HG03196 (cell line): ENCODE results near the gene MYO15A.
"Not testable (repeated sequence)": the region's sequence is repeated elsewhere in the genome, so short reads cannot be mapped to it uniquely, and the experiment has no call there.

ENCODE experiments used
- ATAC-seq: cut with Tn5 transposase; IDR thresholded peaks from one replicate; pipeline ENCODE4 v1.9.1; 2021; ENCODE audit not compliant: unreplicated experiment

MYO15A gene

DNA sequence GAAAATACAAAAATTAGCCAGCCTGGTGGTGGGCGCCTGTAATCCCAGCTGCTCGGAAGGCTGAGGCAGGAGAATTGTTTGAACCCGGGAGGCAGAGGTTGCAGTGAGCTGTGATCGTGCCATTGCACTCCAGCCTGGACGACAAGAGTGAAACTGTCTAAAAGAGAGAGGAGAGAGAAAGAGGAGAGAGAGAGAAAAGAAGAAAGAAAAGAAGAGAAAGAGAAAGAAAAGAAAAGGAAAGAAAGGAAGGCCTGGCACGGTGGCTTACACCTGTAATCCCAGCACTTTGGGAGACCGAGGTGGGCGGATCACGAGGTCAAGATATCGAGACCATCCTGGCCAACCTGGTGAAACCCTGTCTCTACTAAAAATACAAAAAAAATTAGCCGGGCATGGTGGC is 108.3 kb downstream of the MYO15A start:
- not testable (repeated sequence) for ATAC-seq

DNA sequence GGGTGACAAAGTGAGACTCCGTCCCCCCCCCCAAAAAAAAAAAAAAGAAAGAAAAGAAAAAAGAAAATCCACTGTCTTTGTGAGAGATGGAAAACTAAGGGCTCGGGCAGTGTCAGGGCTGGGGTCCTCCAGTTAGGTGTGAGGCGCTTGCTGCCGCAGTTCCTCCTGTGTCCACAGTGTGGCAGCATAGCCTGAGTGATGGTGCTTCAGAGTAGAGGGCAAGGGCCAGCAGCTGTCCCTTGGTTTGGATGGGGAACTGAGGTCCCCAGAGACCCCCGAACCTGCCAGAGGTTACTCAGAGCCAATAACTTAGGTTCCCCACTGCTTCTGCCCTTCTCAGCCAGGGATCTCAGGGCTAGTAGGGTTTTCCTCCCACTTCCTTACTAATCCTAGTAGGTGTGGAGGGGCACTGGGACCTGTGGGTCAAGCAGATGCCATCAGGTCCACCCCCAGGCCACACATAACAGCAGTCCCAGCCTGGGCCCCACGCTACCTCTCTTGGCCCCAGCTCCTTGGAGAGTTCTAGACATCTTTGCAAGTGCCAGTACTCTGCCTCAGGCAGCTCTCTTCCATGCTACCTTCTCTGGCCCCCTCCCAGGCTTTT is 109.0 kb downstream of the MYO15A start:
- ATAC-seq, result no peak

DNA sequence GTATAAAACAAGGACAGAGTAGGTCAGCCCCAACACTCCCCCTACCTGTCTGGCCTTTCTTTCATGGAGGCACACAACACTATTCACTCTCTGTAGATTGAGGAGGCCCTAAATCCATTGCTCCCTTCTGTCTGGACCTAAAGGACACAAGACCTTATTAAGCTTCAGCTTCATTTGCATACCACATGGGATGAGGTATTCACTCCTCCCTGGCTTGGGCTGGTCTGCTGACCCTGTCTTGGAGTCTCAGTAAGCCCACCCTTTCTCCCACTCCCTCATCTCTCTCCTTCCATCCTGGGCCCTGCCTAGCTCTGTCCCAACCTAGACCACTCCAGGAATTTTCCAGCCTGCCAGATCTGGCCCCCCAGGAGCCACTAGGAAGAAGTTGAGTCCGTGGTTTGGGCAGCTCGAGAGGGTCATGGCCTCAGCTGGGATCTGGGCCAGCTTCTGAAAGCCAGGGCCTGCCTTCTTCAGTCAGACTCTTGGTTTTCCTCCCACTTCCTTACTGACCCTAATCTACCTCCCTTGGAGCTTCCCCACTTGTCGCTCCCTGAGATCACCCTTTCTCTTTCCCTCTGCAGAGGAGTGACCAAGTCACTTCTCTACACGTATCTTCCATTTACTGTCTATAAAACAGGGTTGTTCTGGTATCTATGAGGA is 110.3 kb downstream of the MYO15A start:
- no peak for ATAC-seq

DNA sequence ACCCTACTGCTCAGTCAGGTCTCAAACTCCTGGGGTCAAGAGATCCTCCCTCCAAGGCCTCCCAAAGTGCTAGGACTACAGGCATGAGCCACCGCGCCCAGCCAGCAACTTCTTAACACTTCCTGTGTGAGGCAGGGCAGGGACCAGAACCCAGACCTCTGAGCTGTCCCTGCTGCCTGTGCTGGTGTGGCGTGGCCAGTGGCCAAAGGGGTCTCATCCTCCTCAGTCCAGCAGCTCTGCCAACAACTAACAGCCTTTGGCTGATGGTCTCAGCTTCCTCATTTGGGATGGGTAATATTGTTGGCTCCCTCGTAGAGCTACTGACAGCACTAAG is 115.5 kb downstream of the MYO15A start:
- no peak for ATAC-seq

DNA sequence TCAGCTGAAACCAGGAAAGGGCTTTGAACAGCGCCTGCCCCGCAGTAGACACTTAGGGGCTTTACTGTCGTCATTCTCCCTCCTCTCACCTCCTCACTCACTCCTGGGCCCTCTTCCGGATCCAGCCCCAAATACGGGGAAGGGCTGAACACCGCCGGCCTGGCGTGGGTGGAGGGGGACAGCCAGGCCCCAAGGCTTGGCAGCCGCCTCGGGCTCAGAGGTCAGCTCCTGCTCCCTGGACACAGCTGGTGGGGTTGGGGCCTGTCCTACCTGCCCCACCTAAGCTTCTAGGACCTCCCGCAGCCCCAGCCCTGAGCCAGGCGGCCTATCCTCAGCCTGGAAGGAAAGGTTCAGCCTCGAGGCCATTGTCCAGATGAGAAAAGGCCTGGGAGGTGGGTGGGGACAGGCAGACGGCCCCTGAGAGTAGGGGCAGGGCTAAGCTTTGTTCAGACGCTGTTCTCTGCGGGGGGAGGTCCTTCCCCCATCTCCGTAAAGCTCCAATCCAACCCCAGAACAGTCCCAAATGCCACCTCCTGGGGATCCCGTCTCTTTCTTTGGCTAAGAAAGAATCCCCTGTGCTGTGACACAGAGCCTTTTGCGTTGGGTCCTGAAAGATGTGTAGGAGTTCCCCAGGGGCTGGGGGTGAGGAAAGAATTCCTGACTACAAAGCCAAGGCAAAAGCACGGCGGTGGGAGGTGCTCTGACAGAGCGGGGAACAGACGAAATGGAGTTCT is 116.0 kb downstream of the MYO15A start:
- no peak for ATAC-seq

DNA sequence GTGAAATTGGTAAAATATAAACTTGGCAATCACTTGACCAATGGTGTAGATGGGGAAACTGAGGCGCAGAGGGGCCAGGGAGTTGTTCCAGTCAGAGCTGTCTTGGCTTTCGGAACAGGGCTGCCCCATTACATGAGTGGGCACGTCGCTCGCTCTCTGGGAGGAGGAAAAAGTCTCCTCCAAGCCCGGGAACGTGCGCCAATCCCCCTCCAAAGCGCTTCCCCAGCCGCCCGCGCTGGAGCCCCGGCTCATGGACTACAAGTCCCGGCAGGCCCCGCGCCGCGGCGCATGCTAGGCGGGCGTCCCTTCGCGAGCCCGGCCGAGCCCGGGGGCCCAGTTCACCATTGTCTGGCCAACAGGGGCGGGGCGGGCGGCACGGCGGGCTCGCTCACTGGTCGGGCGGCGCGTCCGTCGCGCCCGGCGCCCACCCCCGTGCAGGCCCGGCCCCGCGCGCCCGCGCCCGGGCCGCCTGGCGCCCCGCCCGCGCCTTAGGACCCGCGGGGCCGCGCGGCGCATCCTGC is 116.6 kb downstream of the MYO15A start, which contains the start of gene LLGL1:
LLGL1 (plus strand) TSS at position 515 of the 521 bp plus-strand sequence. CDS start 48 bp downstream, outside the sequence.
- ATAC-seq, result peak; percentile 77

DNA sequence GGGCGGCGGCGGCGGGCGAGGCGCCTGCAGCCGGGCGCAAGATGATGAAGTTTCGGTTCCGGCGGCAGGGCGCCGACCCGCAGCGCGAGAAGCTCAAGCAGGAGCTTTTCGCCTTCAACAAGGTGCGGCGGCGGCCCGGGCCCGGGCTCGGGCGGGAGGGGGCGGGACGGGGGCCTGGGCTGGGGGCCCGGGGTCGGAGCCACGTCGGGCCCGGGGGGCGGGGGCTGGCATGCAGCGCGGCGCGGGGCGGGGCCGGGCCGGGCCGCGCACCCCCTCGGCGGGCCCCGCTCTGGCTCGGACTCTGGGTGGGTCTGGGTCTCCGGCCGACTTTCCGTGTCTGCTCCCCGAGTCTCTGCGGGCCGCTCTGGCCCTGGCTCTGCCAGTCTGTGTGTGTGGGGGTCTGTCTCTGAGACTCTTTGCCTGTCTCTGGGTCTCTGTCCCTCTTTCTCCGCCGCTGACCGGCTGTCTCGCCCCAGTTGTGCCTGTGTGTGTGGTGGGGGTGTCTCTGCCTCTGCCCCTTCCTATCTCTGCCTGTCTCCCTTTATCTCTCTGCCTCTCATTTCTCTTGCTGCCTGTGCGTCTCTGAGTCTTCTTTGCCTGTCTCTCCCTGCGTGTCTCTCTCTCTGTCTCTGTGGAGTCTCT is 117.2 kb downstream of the MYO15A start:
- ATAC-seq, result no peak

DNA sequence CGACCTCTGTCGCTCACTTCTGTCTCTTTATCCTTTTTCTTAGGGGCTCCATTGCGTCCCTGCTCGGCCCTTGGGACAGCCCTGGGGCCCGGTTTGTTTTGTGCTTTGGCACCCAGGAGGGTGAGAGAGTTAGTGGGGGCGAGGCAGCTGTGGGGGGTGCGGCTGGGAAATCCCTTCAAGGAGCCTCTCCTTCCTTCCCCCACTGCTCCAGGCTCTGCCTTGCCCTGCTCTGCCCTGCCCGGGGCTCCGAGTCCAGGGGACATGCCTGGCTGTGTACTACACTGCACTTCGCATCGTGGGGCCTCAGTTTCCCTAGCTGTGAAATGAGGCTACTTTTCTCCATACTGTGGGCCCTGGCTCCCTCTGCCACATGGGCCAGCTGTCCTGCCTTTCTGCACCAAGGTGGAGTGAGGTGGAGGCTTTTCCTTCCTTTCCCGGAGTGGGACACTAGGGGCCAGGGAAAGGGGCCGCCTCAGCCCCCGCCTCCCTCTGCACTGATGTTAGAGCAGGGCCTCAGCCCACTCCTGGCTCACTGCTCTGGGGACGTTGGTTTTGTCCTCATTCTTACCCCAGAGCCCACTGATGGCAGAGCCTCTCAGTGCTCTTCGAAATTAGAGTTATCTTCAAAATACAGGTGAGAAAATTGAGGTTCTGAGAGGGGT is 117.9 kb downstream of the MYO15A start:
- no peak for ATAC-seq

DNA sequence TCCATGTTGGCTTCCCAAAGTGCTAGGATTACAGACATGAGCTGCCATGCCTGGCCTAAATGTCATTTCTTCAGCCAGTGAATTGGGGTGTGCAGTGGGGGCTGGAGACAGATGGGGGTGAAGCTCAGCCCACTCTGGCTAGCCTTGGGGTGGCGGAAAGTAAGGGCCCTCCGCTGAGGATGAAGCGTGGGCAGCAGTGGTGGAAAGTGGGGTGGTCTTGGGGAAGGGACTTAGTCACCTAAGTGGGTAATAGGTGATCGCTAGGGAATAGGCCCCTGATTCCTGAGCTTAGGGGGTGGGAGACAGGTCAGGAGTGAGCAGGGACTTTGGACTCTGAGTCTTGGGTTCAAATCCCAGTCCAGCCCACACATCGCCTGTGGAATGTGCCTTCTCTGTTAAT is 119.1 kb downstream of the MYO15A start:
- no peak for ATAC-seq

DNA sequence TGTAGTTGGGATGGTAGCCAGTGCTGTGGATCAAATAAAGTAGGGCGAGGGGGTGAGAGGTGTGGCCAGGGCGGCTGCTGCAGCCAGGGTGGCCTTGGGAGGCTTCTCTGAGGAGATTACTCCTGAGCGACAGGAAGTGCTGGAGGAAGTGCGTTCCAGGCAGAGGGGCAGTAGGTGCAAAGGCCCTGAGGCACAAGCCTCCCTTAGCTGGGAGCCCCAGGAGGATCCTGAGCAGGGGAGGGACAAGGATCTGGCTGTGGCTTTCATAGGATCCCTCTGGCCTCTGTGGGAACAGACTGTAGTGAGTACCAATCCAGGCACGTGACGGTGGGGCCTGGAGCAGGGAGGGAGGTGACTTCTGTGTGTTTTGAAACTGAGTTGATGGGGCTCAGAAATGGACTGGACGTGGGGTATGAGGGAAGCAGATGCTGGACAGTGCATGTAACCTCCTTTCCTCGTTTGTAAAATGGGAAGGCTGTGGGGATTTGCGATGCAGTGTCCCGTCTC is 119.7 kb downstream of the MYO15A start:
- no peak for ATAC-seq

DNA sequence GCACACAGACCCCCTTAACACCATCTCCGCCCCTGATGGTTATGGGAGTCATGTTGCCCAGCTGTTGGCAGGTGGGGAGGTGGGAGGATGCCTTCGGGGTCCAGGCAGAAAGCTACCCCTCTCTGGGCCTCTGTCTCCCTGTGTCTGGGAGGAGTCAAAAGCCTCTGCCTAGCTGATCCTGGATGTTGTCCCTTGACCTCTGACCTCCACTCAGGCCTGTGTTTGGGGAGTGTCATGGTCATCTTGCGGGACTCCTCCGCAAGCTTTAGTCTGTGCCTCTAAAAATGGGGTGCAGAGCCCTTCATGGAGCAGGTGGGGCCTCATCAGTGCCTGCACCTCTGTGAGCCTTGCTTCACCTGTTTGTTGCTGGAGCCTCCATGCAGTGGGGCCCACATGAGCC is 120.7 kb downstream of the MYO15A start:
- no peak for ATAC-seq
